RWPE2 (cell line): ENCODE results near the gene CRTC3.

Experiments used
- ATAC-seq: fragments of 200-7000 bp; cut with Tn5 transposase; 3 replicates; pipeline ENCODE4 v1.9.1; 2021; ENCODE audit warnings: low read depth
- DNase-seq: peaks from one replicate; pipeline ENCODE4 v3.0.0-alpha.2; 2020; ENCODE audit warnings: low spot score
- H3K27ac ChIP-seq: fragments of 450-650 bp; 2 replicates; pipeline ENCODE4 v1.5.1; 2017; ENCODE audit warnings: mild to moderate bottlenecking; ENCODE audit not compliant: poor library complexity, severe bottlenecking
- H3K27me3 ChIP-seq: fragments of 250-450 bp; sonication (Bioruptor Pico); 2 replicates; pipeline ENCODE4 v1.5.1; 2021; ENCODE audit warnings: mild to moderate bottlenecking, moderate library complexity; ENCODE audit not compliant: insufficient read depth, poor library complexity, severe bottlenecking
- H3K36me3 ChIP-seq: fragments of 250-450 bp; sonication (Bioruptor Pico); 2 replicates; pipeline ENCODE4 v1.5.1; 2020; ENCODE audit warnings: low read depth, mild to moderate bottlenecking, moderate library complexity
- H3K4me1 ChIP-seq: fragments of 250-450 bp; sonication (Bioruptor Pico); 2 replicates; pipeline ENCODE4 v1.5.1; 2021; ENCODE audit warnings: mild to moderate bottlenecking, moderate library complexity; ENCODE audit not compliant: insufficient read depth, poor library complexity, severe bottlenecking
- H3K4me3 ChIP-seq: fragments of 250-450 bp; sonication (Bioruptor Pico); 2 replicates; pipeline ENCODE4 v1.5.1; 2021; ENCODE audit warnings: mild to moderate bottlenecking, moderate library complexity; ENCODE audit not compliant: severe bottlenecking
- H3K9me3 ChIP-seq: fragments of 250-450 bp; sonication (Bioruptor Pico); 2 replicates; pipeline ENCODE4 v1.5.1; 2021; ENCODE audit warnings: mild to moderate bottlenecking, moderate library complexity; ENCODE audit not compliant: severe bottlenecking
- TF ChIP-seq, protein P1 (sequence below): fragments of 450-650 bp; IDR thresholded peaks from one replicate; pipeline ENCODE4 v1.5.1; 2017; ENCODE audit warnings: mild to moderate bottlenecking, moderate library complexity; ENCODE audit not compliant: poor library complexity, severe bottlenecking

CRTC3 gene

DNA sequence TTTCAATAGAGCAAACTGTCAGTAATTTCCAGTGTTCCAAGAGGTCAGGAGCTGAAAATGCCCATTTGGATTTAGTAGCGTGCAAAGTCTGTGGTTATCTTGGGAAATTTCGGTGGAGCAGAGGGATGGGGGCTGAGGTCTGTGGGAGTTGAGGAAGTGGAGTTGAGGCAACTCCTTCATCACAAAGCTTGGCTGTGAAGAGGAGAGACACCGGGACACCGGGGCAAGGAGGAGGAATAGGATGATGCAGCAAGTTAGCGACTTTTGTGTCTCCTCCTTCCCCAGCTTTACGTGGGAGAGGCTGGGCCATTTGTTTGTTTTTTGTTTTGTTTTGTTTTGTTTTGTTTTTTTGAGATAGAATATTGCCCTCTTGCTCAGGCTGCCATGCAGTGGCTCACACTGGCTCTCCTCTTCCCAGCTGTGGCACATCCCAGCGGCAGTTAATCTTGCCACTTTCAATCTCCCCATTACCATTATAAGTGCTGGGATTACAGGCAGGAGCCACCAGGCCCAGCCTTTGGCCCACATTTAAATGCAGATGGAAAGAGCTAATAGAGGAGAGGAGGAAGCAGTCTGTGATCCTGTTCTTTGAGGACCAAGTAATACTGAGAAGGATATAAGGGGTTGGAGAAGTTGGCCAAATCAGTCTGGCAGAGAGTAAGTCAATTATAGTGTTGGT is 47.1 kb downstream of the CRTC3 start:
- Histone ChIP-seq H3K27ac (no peak overlapping the region), H3K9me3 (no peaks in the 10 kb centered on the region), H3K4me1 (peaks cover 15% of the 10 kb centered on the region), H3K36me3 (0 out of 2 replicates have a peak, but pooled peaks cover 6% of the 10 kb centered on the region), H3K4me3 (no peak overlapping the region), H3K27me3 (no peaks in the 10 kb centered on the region)
- ATAC-seq (no peak), DNase-seq (no peak)
- TF ChIP-seq, protein P1, sequence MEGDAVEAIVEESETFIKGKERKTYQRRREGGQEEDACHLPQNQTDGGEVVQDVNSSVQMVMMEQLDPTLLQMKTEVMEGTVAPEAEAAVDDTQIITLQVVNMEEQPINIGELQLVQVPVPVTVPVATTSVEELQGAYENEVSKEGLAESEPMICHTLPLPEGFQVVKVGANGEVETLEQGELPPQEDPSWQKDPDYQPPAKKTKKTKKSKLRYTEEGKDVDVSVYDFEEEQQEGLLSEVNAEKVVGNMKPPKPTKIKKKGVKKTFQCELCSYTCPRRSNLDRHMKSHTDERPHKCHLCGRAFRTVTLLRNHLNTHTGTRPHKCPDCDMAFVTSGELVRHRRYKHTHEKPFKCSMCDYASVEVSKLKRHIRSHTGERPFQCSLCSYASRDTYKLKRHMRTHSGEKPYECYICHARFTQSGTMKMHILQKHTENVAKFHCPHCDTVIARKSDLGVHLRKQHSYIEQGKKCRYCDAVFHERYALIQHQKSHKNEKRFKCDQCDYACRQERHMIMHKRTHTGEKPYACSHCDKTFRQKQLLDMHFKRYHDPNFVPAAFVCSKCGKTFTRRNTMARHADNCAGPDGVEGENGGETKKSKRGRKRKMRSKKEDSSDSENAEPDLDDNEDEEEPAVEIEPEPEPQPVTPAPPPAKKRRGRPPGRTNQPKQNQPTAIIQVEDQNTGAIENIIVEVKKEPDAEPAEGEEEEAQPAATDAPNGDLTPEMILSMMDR = no peak

DNA sequence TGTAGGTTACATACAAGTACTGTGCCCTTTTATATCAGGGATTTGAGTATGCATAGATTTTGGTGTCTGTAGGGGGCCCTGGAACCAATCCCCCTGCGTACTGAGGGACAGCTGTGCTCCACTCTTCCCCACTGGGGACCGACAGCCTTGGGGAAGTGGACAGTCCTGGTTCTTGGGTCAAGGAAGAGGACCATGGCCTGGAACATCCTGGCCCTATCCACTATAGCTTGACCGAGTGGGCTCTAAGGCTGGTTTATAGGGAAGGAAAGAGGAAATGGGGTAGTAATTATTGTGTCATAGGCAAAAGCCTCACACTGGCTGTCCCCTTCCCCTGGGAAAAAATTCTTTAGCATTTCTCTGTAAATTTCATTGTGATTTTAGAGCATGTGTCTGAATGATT is 49.5 kb downstream of the CRTC3 start:
- Histone ChIP-seq H3K27ac (no peak overlapping the region), H3K4me3 (no peak overlapping the region), H3K27me3 (no peaks in the 10 kb centered on the region), H3K4me1 (peaks cover 15% of the 10 kb centered on the region), H3K36me3 (0 out of 2 replicates have a peak, but pooled peaks cover 3% of the 10 kb centered on the region), H3K9me3 (no peaks in the 10 kb centered on the region)
- ATAC-seq (no peak), DNase-seq (no peak)
- TF ChIP-seq, protein P1 = no peak

DNA sequence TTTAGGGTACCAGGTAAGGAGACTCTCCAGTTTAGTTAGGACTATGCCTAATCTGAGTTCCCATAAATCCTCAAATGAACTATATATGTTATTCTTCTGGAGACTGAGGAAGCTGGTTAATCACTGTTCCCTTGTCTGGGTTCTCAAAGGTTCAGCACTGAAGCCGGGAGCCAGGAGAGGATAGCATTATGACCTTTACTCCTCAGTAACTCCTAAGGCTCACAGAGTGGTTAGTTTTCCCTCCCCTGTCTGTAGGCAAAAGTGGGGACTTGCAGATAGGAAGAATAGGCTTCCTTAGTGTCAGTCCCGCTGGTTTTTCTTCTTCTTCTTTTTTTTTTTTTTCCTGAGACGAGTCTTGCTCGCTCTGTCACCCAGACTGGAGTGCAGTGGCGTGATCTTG is 50.4 kb downstream of the CRTC3 start:
- no peak; the same call in 2 of the 3 replicates for ATAC-seq
- TF ChIP-seq, protein P1 = no peak
- H3K9me3 ChIP-seq = no peaks in the 10 kb centered on the region
- no peak for DNase-seq
- no peak overlapping the region for H3K27ac ChIP-seq
- H3K27me3 ChIP-seq = no peaks in the 10 kb centered on the region
- no peak overlapping the region for H3K4me3 ChIP-seq
- H3K4me1 ChIP-seq = peaks cover 15% of the 10 kb centered on the region
- H3K36me3 ChIP-seq = 0 out of 2 replicates have a peak, but pooled peaks cover 3% of the 10 kb centered on the region

DNA sequence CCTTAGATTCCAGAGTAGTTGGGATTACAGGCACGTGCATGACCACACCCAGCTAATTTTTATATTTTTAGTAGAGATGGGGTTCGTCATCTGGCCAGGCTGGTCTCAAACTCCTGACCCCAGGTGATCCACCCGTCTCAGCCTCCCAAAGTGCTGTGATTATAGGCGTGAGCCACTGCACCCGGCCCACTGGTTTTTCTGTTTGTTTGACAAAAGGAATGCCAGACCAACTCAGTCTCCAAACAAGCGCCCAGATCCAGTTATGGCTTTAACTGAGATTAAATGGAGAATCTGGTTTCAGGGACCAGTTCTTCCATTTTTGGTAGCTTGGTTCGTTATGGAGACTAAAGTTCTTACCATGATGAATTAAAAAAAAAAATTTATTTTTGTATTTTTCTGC is 50.8 kb downstream of the CRTC3 start:
- H3K36me3 ChIP-seq = 0 out of 2 replicates have a peak, but pooled peaks cover 1% of the 10 kb centered on the region
- no peaks in the 10 kb centered on the region for H3K9me3 ChIP-seq
- ATAC-seq (no peak), DNase-seq (no peak)
- TF ChIP-seq, protein P1 = no peak
- H3K27me3 ChIP-seq = no peaks in the 10 kb centered on the region
- H3K27ac ChIP-seq = no peak overlapping the region
- peaks cover 15% of the 10 kb centered on the region for H3K4me1 ChIP-seq
- H3K4me3 ChIP-seq = no peak overlapping the region

DNA sequence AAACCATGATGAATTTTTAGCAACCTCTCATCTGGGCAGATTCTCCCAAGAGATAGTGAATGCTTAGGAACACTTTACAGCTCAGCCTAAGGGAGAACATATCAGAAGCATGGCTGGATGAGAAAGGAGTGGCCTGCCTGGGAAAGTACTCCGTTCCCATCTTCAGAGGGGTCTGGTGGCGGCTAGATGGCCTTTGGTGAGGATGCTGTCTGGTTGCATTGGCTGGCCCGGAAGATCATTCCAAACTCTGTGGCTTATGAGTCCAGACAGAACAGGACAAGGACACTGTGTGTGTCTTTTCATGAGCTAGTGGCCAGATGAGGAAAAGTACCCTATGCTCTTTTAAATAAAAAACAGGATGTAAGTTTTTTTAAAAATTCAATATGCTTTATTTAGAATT is 51.2 kb downstream of the CRTC3 start:
- no peak overlapping the region for H3K27ac ChIP-seq
- no peaks in the 10 kb centered on the region for H3K27me3 ChIP-seq
- no peaks in the 10 kb centered on the region for H3K9me3 ChIP-seq
- TF ChIP-seq, protein P1 = no peak
- DNase-seq (no peak), ATAC-seq (no peak)
- no peak overlapping the region for H3K4me3 ChIP-seq
- no peaks in the 10 kb centered on the region for H3K36me3 ChIP-seq
- peaks cover 15% of the 10 kb centered on the region for H3K4me1 ChIP-seq
